Activated CD4-positive, alpha-beta T cell treated with anti-CD3 and anti-CD28 coated beads, Interleukin-2, amount 10 ng/mL, durations not matched to agents 7 days and 5 days (primary cell): ENCODE results near the gene INF2. TPM values are rescaled to one million over a fixed set of nuclear protein-coding genes. Genes with fewer than 3 reads are reported as not detected.
A peak's percentile ranks its signal among the peaks of the same experiment; 100 is the strongest.

Experiments used
- CTCF ChIA-PET: fragments of 350-600 bp; sonication (Branson Sonifier 250); formaldehyde crosslinking; loops from one replicate; lab custom pipeline; 2021; ENCODE audit warnings: antibody characterized with exemption; lab: Charles Lee
- POLR2A ChIA-PET: fragments of 350-600 bp; sonication (Branson Sonifier 250); formaldehyde crosslinking; loops from one replicate; lab custom pipeline; 2021; ENCODE audit warnings: antibody characterized with exemption; lab: Charles Lee
- DNase-seq: peaks from one replicate; pipeline ENCODE4 v3.0.0-alpha.2; 2020
- H3K27ac Mint-ChIP-seq: one replicate; pipeline ENCODE4 v1.8.0; 2021; ENCODE audit warnings: mild to moderate bottlenecking, moderate library complexity, mixed read lengths
- H3K27me3 Mint-ChIP-seq: one replicate; pipeline ENCODE4 v1.8.0; 2021; ENCODE audit warnings: mixed read lengths
- H3K36me3 Mint-ChIP-seq: one replicate; pipeline ENCODE4 v1.8.0; 2021; ENCODE audit warnings: low read depth, mixed read lengths
- H3K4me1 Mint-ChIP-seq: one replicate; pipeline ENCODE4 v1.8.0; 2021; ENCODE audit warnings: mixed read lengths
- H3K4me3 Mint-ChIP-seq: one replicate; pipeline ENCODE4 v1.8.0; 2021; ENCODE audit warnings: mild to moderate bottlenecking, moderate library complexity, mixed read lengths
- H3K9me3 Mint-ChIP-seq: one replicate; pipeline ENCODE4 v1.8.0; 2021; ENCODE audit warnings: mixed read lengths
- total RNA-seq, 2 experiments: library from RNA; stranded (reverse); gene quantifications; one replicate each; pipeline ENCODE4 v1.2.3, GENCODE V29; 2021

Gene INF2
- total RNA-seq, 2 experiments from 2014 or later: 163 to 171 TPM

DNA sequence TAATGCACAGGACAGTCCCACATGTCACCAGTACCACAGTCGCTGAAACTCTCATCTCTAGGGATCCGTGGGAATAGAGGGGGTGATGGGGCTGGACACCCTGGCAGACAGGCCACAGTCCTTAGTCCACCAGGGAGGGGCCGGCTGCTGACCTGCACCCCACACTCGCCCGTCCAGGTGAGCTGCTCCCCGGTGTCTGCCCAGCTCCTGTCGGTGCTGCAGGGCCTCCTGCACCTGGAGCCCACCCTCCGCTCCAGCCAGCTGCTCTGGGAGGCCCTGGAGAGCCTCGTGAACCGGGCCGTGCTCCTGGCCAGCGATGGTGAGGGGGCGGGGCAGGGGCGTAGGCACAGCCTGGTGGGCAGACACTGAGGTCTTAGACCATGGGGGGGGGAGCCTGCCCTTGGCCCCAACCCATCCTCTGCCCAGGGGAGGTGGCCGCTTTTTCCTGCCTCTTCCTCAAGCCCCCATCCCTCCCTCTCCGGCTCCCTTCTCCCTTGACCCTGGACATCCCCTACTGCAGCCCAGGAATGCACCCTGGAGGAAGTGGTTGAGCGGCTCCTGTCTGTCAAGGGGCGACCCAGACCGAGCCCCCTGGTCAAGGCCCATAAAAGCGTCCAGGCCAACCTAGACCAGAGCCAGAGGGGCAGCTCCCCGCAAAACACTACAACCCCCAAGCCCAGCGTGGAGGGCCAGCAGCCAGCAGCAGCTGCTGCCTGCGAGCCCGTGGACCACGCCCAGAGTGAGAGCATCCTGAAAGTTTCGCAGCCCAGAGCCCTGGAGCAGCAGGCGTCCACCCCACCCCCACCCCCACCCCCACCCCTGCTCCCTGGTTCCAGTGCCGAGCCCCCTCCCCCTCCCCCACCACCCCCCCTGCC, 17.6 kb downstream of the INF2 start:
- ChIA-PET CTCF (interaction anchor here (1.4 to 1.6 kb wide), 2 partner anchors 15 to 52 kb away, joined by 3 to 4 read pairs; no protein-coding TSS in a partner anchor), POLR2A (no interaction called here)
- DNase-seq: no peak
- Mint-ChIP-seq H3K4me3 (no peak overlapping the region), H3K36me3 (peaks cover 12% of the 10 kb centered on the region), H3K4me1 (peaks cover 3% of the 10 kb centered on the region), H3K9me3 (no peaks in the 10 kb centered on the region), H3K27ac (no peak overlapping the region), H3K27me3 (no peaks in the 10 kb centered on the region)

DNA sequence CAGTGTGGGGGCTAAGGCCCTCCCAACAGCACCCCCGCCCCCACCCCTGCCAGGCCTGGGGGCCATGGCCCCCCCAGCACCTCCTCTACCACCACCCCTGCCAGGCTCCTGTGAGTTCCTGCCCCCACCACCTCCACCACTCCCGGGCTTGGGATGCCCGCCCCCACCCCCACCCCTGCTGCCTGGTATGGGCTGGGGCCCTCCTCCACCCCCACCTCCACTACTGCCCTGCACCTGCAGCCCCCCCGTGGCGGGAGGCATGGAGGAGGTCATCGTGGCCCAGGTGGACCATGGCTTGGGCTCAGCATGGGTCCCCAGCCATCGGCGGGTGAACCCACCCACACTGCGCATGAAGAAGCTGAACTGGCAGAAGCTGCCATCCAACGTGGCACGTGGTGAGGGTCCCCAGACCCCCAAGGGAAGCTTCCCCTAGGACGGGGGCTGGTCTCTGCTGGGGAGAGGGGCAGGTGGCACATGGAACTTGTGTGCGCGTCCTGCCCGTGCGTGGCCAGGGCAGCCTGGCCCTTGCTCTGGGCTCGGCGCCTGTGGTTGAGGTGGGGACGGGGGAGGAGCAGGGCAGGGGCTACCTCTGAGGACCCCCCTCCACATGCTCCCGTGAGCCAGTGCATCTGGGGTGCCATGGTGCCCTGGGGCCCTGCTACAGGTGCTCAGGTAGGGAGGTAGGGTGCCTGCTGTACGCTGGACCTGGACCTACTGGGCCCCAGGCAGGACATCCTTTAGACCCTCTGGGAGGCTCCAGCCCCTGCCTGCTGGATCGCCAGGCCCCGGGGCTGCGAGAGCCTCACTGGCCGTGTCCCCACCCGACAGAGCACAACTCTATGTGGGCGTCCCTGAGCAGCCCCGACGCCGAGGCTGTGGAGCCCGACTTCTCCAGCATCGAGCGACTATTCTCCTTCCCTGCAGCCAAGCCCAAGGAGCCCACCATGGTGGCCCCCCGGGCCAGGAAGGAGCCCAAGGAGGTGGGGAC, 18.5 kb downstream of the INF2 start:
- Mint-ChIP-seq H3K4me3 (no peak overlapping the region), H3K27ac (no peak overlapping the region), H3K27me3 (no peaks in the 10 kb centered on the region), H3K9me3 (no peaks in the 10 kb centered on the region), H3K36me3 (peaks cover 12% of the 10 kb centered on the region), H3K4me1 (peaks cover 3% of the 10 kb centered on the region)
- CTCF ChIA-PET: interaction anchor here (1.3 kb wide), 1 partner anchor 14 kb away, joined by 5 read pairs; no protein-coding TSS in a partner anchor
- POLR2A ChIA-PET: no interaction called here
- DNase-seq: no peak

DNA sequence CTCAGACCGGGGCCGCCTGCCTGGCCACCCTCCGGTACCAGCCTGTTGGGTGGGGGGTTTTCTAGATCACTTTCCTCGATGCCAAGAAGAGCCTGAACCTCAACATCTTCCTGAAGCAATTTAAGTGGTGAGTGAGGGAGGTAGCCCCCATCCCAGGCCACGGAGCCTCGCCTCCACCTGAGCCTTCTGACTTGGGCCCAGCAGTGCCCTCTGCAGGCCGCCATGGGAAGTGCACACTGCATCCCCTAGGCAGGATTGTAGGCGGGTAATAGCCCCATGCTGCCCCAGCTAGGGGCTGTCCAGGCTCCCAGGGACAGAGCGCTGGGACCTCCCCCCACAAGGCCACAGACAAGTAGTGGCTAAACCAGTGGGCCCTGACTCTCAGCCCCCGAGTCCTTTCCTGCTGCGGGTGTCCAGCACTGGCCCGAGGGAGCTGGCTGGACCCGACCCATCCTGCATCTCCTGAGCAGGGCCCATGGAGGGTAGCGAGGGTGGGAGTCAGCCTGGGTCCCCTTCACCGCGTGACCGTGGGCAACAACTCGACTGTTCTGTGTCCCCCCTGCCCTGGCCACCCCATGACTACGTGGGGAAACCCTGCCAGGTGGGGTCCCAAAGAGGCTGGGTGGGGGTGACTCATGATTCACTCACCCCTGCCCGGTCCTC, 19.3 kb downstream of the INF2 start:
- DNase-seq: peak; percentile 75
- peaks cover 3% of the 10 kb centered on the region for H3K4me1 Mint-ChIP-seq
- ChIA-PET POLR2A (no interaction called here), CTCF (interaction anchor here (0.6 to 1.3 kb wide), 5 partner anchors 12 to 125 kb away, joined by 3 to 6 read pairs (median 4); no protein-coding TSS in a partner anchor)
- no peak overlapping the region for H3K4me3 Mint-ChIP-seq
- peaks cover 12% of the 10 kb centered on the region for H3K36me3 Mint-ChIP-seq
- no peak overlapping the region for H3K27ac Mint-ChIP-seq
- H3K27me3 Mint-ChIP-seq: no peaks in the 10 kb centered on the region
- H3K9me3 Mint-ChIP-seq: no peaks in the 10 kb centered on the region

DNA sequence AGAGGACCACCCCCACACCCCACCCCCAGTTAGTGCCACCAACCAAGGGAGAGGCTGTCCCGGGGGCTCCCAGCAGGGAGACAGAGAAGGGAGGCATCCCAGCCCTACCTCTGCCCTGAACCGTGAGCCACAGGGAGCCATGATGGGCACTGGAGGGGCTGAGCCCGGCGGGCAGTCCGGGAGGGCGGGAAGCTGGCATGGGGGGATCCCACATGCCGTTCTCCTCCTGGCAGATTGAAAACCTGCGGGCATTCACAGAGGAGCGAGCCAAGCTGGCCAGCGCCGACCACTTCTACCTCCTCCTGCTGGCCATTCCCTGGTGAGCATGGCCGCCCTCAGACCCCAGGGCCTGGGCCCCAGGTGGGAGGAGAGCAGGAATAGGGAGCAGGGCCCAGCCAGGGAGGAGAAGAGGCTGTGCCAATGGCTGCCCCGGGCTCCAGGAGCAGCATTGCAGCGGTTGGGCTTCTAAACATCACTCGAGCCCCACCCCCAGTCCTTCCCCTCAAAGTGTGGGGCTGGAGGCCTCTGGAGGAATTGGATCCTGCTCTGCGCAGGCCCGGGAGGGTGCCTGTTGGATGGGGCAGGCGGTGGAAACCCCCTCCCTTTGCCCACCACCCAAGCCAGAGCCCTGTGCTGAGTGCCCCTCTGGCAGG, 20.1 kb downstream of the INF2 start:
- no peak overlapping the region for H3K4me3 Mint-ChIP-seq

DNA sequence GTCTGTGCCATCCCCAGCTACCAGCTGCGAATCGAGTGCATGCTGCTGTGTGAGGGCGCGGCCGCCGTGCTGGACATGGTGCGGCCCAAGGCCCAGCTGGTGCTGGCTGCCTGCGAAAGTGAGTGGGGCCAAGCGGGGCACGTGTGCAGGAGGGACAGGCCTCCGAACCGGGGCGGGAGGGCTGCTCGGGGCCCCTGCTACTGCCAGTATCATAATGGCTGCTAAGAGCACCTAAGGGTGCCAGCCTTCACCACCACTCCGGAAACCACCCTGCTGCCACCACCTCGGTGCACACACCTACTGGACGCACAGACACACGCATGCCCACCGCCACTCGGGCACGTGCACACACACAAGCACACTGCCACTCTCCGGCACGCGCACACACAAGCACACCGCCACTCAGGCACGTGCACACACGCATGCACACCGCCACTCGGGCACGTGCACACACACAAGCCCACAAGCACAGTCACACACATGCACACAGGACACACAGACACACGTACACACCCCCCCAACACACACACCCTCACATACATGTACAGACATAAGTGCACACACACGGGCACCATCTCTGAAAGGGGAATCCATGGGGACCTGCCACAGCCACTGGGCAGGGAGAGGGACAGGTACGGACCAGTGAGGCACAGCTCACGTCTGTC, 20.8 kb downstream of the INF2 start:
- H3K4me1 Mint-ChIP-seq: peaks cover 3% of the 10 kb centered on the region
- no peak overlapping the region for H3K27ac Mint-ChIP-seq
- H3K27me3 Mint-ChIP-seq: no peaks in the 10 kb centered on the region
- no peak for DNase-seq
- POLR2A ChIA-PET: no interaction called here
- H3K36me3 Mint-ChIP-seq: peaks cover 6% of the 10 kb centered on the region
- CTCF ChIA-PET: no interaction called here
- no peaks in the 10 kb centered on the region for H3K9me3 Mint-ChIP-seq
- H3K4me3 Mint-ChIP-seq: no peak overlapping the region

More for the DNA sequence above, 20.1 kb downstream of the INF2 start:
- Mint-ChIP-seq H3K9me3 (no peaks in the 10 kb centered on the region), H3K4me1 (peaks cover 3% of the 10 kb centered on the region), H3K27me3 (no peaks in the 10 kb centered on the region), H3K36me3 (peaks cover 6% of the 10 kb centered on the region), H3K27ac (no peak overlapping the region)
- CTCF ChIA-PET: interaction anchor here (0.6 to 1.3 kb wide), 5 partner anchors 12 to 125 kb away, joined by 3 to 6 read pairs (median 4); no protein-coding TSS in a partner anchor
- POLR2A ChIA-PET: no interaction called here
- DNase-seq: no peak

DNA sequence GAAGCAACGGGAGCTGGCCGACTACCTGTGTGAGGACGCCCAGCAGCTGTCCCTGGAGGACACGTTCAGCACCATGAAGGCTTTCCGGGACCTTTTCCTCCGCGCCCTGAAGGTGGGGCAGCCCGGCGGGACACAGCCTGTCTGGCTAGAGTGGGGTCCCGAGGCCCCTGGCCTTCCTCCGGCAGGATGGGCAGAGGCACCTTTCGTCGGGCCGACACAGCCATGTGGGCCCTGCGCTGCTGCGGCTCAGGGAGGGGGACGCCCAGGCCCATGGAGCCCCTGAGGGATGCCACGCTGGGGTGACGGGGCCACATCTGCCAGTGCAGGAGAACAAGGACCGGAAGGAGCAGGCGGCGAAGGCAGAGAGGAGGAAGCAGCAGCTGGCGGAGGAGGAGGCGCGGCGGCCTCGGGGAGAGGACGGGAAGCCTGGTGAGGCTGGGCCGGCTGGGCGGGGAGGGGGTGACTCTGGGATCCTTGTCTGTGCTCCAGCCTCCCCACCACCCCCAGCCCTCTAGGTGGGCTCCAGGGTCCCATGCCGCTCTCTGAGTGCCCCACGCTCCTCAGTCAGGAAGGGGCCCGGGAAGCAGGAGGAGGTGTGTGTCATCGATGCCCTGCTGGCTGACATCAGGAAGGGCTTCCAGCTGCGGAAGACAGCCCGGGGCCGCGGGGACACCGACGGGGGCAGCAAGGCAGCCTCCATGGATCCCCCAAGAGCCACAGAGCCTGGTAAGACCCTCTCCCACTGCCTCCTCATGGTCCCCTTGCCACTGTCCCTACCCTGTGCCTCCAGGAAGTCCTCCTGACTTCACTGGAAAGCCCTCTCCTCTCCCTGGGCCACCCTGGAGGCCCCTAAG, 23.7 kb downstream of the INF2 start:
- no peak for DNase-seq
- Mint-ChIP-seq H3K27me3 (no peaks in the 10 kb centered on the region), H3K36me3 (peaks cover 13% of the 10 kb centered on the region), H3K9me3 (no peaks in the 10 kb centered on the region), H3K4me3 (no peak overlapping the region), H3K4me1 (peaks cover 3% of the 10 kb centered on the region), H3K27ac (no peak overlapping the region)
- POLR2A ChIA-PET: no interaction called here
- CTCF ChIA-PET: interaction anchor here (0.9 kb wide), 1 partner anchor 17 kb away, joined by 3 read pairs; no protein-coding TSS in a partner anchor

DNA sequence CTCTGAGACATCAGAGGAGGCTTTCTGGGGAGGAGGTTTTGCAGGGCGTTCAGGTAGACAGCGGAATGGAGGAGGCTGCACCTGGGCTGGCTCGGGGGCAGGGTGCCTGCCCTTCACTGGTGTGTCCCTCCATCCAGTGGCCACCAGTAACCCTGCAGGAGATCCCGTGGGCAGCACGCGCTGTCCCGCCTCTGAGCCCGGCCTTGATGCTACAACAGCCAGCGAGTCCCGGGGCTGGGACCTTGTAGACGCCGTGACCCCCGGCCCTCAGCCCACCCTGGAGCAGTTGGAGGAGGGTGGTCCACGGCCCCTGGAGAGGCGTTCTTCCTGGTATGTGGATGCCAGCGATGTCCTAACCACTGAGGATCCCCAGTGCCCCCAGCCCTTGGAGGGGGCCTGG, 24.6 kb downstream of the INF2 start:
- Mint-ChIP-seq H3K27ac (no peak overlapping the region), H3K4me1 (no peaks in the 10 kb centered on the region), H3K36me3 (peaks cover 13% of the 10 kb centered on the region), H3K27me3 (no peaks in the 10 kb centered on the region), H3K9me3 (no peaks in the 10 kb centered on the region), H3K4me3 (no peak overlapping the region)
- ChIA-PET CTCF (no interaction called here), POLR2A (no interaction called here)
- no peak for DNase-seq

DNA sequence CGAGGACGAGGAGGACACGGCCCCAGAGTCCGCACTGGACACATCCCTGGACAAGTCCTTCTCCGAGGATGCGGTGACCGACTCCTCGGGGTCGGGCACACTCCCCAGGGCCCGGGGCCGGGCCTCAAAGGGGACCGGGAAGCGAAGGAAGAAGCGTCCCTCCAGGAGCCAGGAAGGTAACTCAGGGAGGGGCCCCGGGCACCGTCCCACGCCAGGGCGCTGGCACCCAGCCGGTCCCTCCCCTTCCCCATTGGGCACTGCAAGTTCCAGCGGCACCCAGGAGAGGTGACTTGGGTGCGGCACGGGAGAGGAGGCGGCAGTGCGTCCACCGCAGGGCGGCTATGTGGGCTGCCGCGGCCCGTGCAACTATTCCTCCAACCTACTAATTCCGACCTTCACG, 25.3 kb downstream of the INF2 start:
- Mint-ChIP-seq H3K27ac (no peak overlapping the region), H3K4me3 (no peak overlapping the region), H3K36me3 (peaks cover 13% of the 10 kb centered on the region), H3K4me1 (no peaks in the 10 kb centered on the region), H3K9me3 (no peaks in the 10 kb centered on the region), H3K27me3 (no peaks in the 10 kb centered on the region)
- no peak for DNase-seq
- ChIA-PET POLR2A (no interaction called here), CTCF (no interaction called here)

DNA sequence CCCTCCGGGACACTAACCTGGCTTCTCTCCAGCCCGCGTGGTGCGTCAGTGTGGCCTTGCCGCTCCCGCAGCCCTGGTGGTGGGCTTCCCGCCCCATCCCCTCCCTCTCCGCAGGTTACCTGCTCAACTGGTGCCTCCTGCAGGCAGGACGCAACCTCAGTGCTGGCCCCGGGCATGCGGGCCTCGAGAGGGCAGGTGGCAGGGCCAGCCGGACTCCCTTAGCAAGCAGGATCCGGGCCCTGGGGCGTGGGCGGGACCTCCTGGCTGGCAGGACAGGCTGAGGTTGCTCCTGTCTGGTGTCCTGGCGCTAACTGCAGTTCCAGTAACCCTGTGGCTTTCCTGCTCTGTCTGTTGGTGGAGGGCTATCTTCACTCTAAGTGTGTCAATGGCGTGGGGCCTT, 26.0 kb downstream of the INF2 start:
- H3K36me3 Mint-ChIP-seq: peaks cover 13% of the 10 kb centered on the region
- no peak overlapping the region for H3K27ac Mint-ChIP-seq
- POLR2A ChIA-PET: no interaction called here
- H3K4me3 Mint-ChIP-seq: no peak overlapping the region
- no peaks in the 10 kb centered on the region for H3K4me1 Mint-ChIP-seq
- no peaks in the 10 kb centered on the region for H3K9me3 Mint-ChIP-seq
- no peaks in the 10 kb centered on the region for H3K27me3 Mint-ChIP-seq
- CTCF ChIA-PET: no interaction called here
- DNase-seq: no peak

DNA sequence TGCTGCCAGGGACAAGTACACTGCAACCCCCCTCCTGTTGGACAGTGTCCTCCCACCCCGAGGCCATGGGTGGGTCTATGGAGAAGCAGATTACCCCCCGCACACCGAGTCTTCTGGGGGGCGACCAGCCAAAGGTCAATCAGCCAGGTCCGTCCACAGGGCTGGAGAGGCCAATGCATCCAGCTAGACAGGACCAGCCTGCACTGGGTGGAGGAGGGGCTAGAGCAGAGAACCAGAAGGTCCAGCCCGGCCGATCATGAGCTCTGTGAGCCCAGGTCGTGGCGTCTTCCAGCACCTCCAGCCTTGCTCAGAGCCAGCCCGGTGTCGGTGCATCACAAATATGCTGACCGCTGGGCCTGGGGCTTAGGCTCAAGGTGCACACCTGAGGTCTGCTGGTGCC, 26.5 kb downstream of the INF2 start:
- H3K4me1 Mint-ChIP-seq: no peaks in the 10 kb centered on the region
- no peaks in the 10 kb centered on the region for H3K9me3 Mint-ChIP-seq
- no peak overlapping the region for H3K4me3 Mint-ChIP-seq
- ChIA-PET POLR2A (no interaction called here), CTCF (no interaction called here)
- DNase-seq: no peak
- H3K36me3 Mint-ChIP-seq: peaks cover 12% of the 10 kb centered on the region
- no peak overlapping the region for H3K27ac Mint-ChIP-seq
- H3K27me3 Mint-ChIP-seq: no peaks in the 10 kb centered on the region

DNA sequence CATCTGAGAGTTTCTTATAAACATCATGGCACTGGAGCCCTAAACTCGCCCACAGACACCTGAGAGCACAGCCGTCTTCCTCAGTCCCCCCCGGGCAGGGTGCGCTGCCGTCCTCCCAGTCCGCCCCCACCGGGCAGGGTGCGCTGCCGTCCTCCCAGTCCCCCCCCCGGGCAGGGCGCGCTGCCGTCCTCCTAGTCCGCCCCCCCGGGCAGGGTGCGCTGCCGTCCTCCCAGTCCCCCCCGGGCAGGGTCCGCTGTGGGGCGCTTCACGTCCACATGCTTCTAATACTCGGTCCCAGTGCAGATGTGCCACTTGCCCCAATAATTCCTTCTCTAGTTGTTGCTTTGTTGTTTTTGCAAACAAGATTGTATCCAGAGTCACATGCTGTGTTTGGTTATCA, 27.7 kb downstream of the INF2 start:
- H3K27me3 Mint-ChIP-seq: no peaks in the 10 kb centered on the region
- DNase-seq: no peak
- CTCF ChIA-PET: no interaction called here
- no peak overlapping the region for H3K4me3 Mint-ChIP-seq
- POLR2A ChIA-PET: no interaction called here
- no peaks in the 10 kb centered on the region for H3K4me1 Mint-ChIP-seq
- no peak overlapping the region for H3K27ac Mint-ChIP-seq
- no peaks in the 10 kb centered on the region for H3K9me3 Mint-ChIP-seq
- peaks cover 12% of the 10 kb centered on the region for H3K36me3 Mint-ChIP-seq
